PC-3 (cell line): ENCODE measurements around the gene MTHFD1. TPM values are rescaled to one million over a fixed set of nuclear protein-coding genes. Genes with fewer than 3 reads are reported as not detected.

ENCODE experiments used
- ATAC-seq: fragments of 200-7000 bp; cut with Tn5 transposase; 2 replicates; pipeline ENCODE4 v1.9.1; 2020; ENCODE audit warnings: mild to moderate bottlenecking, moderate library complexity
- BruUV-seq: library from RNA; stranded (reverse); fragments of 400-500 nt; replicated peaks from 2 replicates; lab custom pipeline; 2021; lab: Mats Ljungman, UMichigan
- CTCF ChIA-PET: fragments of 300-600 bp; sonication (Branson Sonifier 250); formaldehyde crosslinking; loops from one replicate; lab custom pipeline; 2022; ENCODE audit warnings: antibody characterized with exemption; lab: Charles Lee
- POLR2A ChIA-PET: fragments of 300-600 bp; sonication (Branson Sonifier 250); formaldehyde crosslinking; loops from one replicate; lab custom pipeline; 2022; ENCODE audit warnings: antibody characterized with exemption; ENCODE audit not compliant: unreplicated experiment; lab: Charles Lee
- DNase-seq: peaks from one replicate; pipeline ENCODE4 v3.0.0-alpha.2; 2015
- H2AFZ ChIP-seq: fragments of 300-600 bp; sonication (generic); 2 replicates; pipeline ENCODE4 v1.6.0; 2016; ENCODE audit warnings: antibody characterized with exemption, low read length
- H3F3A ChIP-seq: fragments of 300-600 bp; sonication (generic); one replicate; pipeline ENCODE4 v1.6.0; 2017; ENCODE audit warnings: antibody characterized with exemption, low read length, control low read depth, mild to moderate bottlenecking; ENCODE audit not compliant: unreplicated experiment
- H3K27ac ChIP-seq: fragments of 300-600 bp; sonication (generic); 2 replicates; pipeline ENCODE4 v1.5.1; 2016; ENCODE audit warnings: mild to moderate bottlenecking, low read length
- H3K27me3 ChIP-seq: fragments of 300-600 bp; sonication (generic); 2 replicates; pipeline ENCODE4 v1.6.1; 2016; ENCODE audit warnings: low read length, mixed read lengths
- H3K36me3 ChIP-seq: fragments of 300-600 bp; sonication (generic); 2 replicates; pipeline ENCODE4 v1.6.1; 2016; ENCODE audit warnings: low read depth, mixed run types, low read length, mixed read lengths
- H3K4me1 ChIP-seq: fragments of 300-600 bp; sonication (generic); 2 replicates; pipeline ENCODE4 v1.5.1; 2016; ENCODE audit warnings: low read length; ENCODE audit not compliant: insufficient read depth
- H3K4me2 ChIP-seq: fragments of 300-600 bp; sonication (generic); 2 replicates; pipeline ENCODE4 v1.6.0; 2016; ENCODE audit warnings: low read length
- H3K4me3 ChIP-seq: fragments of 300-600 bp; sonication (generic); 2 replicates; pipeline ENCODE4 v1.5.1; 2016; ENCODE audit warnings: mild to moderate bottlenecking, low read length, mixed read lengths
- H3K79me2 ChIP-seq: fragments of 300-600 bp; sonication (generic); 2 replicates; pipeline ENCODE4 v1.6.1; 2017; ENCODE audit warnings: low read length, mixed read lengths
- H3K9ac ChIP-seq: fragments of 300-600 bp; sonication (generic); 2 replicates; pipeline ENCODE4 v1.6.0; 2016; ENCODE audit warnings: mild to moderate bottlenecking, low read length
- H3K9me2 ChIP-seq: fragments of 300-600 bp; sonication (generic); replicated peaks from 2 replicates; pipeline ENCODE4 v1.6.1; 2016; ENCODE audit warnings: mixed run types, low read length, mixed read lengths
- H3K9me3 ChIP-seq: fragments of 300-600 bp; sonication (generic); 2 replicates; pipeline ENCODE4 v1.6.1; 2016; ENCODE audit warnings: low read length, mixed read lengths
- H4K20me1 ChIP-seq: fragments of 300-600 bp; sonication (generic); 2 replicates; pipeline ENCODE4 v1.6.1; 2016; ENCODE audit warnings: low read length, mixed read lengths
- EZH2 ChIP-seq: fragments of 300-600 bp; sonication (generic); IDR thresholded peaks from one replicate; pipeline ENCODE4 v1.6.1; 2017; ENCODE audit warnings: antibody characterized with exemption, mild to moderate bottlenecking, low read length; ENCODE audit not compliant: unreplicated experiment
- EZH2phosphoT487 ChIP-seq: fragments of 300-600 bp; sonication (generic); IDR thresholded peaks from 2 replicates; pipeline ENCODE4 v1.6.1; 2018; ENCODE audit warnings: mild to moderate bottlenecking, antibody characterized with exemption, low read length, borderline replicate concordance
- intact Hi-C: fragments of 100-400 bp; cut with micrococcal nuclease; formaldehyde crosslinking; loops from 2 replicates; pipeline ENCODE4 v1.9.0; 2023
- total RNA-seq: library from RNA; depleted of rRNA; stranded (reverse); fragments of >200 nt; gene quantifications from 2 replicates; pipeline ENCODE4 v1.2.3, GENCODE V29; 2014
- TF ChIP-seq, protein P1 (sequence below): fragments of 300-600 bp; sonication (generic); conservative IDR thresholded peaks from 2 replicates; pipeline ENCODE4 v1.5.1; 2017; ENCODE audit warnings: antibody characterized with exemption, low read depth, mild to moderate bottlenecking, low read length

Gene MTHFD1
- total RNA-seq, 1 experiment from 2014 or later: 89.3 TPM

DNA sequence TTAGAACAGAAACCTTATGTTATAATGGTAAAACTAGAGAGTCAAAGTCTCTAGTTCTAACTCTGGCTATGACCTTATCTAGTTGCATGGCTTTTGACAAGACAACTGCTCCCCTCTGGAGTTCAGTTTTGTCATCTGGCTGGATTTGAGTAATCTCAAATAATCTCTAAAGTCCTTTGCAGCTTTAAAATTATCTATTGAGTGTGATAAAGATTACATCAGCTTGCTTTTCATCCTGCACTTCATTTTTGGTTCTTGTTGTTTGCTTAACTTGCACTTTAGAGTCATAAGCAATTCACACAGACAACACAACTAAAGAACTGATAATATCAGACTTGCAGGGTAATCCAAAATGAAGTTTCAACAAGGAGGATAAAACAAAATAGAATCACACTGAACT, 79.4 kb downstream of the MTHFD1 start:
- peaks cover 6% of the 10 kb centered on the region; the same call in 1 of the 2 replicates for H3K4me1 ChIP-seq

DNA sequence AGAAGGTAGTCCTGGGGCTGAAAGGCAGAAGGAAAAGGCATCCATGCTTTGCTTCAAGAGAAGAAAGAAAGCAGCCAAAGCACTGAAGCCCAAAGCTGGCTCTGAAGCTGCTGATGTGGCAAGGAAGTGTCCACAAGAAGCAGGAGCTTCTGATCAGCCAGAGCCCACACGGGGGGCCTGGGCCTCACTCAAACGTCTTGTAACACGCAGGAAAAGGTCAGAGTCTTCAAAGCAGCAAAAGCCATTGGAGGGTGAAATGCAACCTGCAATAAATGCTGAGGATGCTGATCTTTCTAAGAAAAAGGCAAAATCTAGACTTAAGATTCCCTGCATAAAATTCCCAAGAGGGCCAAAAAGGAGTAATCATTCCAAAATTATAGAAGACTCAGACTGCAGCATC, 80.3 kb downstream of the MTHFD1 start:
- Histone ChIP-seq H2AFZ (no peak overlapping the region), H3K4me2 (no peak overlapping the region), H3K9me3 (no peaks in the 10 kb centered on the region), H3K27ac (no peak overlapping the region), H3K27me3 (no peaks in the 10 kb centered on the region), H3K36me3 (no peaks in the 10 kb centered on the region), H3K9ac (no peak overlapping the region), H3K79me2 (no peaks in the 10 kb centered on the region), H3K9me2 (no peaks in the 10 kb centered on the region), H3F3A (no peaks in the 10 kb centered on the region), H3K4me1 (peaks cover 6% of the 10 kb centered on the region; the same call in 1 of the 2 replicates), H4K20me1 (no peaks in the 10 kb centered on the region), H3K4me3 (no peak overlapping the region)
- intact Hi-C loops: loop anchor here (5.0 kb wide), 1 partner anchor 81 kb away; the partner anchor contains the start of gene MTHFD1
- TF ChIP-seq, protein P1, sequence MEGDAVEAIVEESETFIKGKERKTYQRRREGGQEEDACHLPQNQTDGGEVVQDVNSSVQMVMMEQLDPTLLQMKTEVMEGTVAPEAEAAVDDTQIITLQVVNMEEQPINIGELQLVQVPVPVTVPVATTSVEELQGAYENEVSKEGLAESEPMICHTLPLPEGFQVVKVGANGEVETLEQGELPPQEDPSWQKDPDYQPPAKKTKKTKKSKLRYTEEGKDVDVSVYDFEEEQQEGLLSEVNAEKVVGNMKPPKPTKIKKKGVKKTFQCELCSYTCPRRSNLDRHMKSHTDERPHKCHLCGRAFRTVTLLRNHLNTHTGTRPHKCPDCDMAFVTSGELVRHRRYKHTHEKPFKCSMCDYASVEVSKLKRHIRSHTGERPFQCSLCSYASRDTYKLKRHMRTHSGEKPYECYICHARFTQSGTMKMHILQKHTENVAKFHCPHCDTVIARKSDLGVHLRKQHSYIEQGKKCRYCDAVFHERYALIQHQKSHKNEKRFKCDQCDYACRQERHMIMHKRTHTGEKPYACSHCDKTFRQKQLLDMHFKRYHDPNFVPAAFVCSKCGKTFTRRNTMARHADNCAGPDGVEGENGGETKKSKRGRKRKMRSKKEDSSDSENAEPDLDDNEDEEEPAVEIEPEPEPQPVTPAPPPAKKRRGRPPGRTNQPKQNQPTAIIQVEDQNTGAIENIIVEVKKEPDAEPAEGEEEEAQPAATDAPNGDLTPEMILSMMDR: no peak
- TF ChIP-seq EZH2 (no peak), EZH2phosphoT487 (no peak)
- BruUV-seq: no TSS peak
- ChIA-PET CTCF (no interaction called here), POLR2A (interaction anchor here (0.5 kb wide), 1 partner anchor 42 kb away, joined by 4 read pairs; no protein-coding TSS in a partner anchor)
- no peak for ATAC-seq
- DNase-seq: no peak

More for the DNA sequence above, 79.4 kb downstream of the MTHFD1 start:
- ATAC-seq (no peak), DNase-seq (no peak)
- Histone ChIP-seq H3K9me3 (no peaks in the 10 kb centered on the region), H3K4me3 (no peak overlapping the region), H3F3A (no peaks in the 10 kb centered on the region), H3K27me3 (no peaks in the 10 kb centered on the region), H4K20me1 (no peaks in the 10 kb centered on the region), H3K36me3 (no peaks in the 10 kb centered on the region), H3K4me2 (no peak overlapping the region), H3K27ac (no peak overlapping the region), H3K9me2 (no peaks in the 10 kb centered on the region), H2AFZ (no peak overlapping the region), H3K79me2 (no peaks in the 10 kb centered on the region), H3K9ac (no peak overlapping the region)
- intact Hi-C loops: loop anchor here (2.0 to 5.0 kb wide), 2 partner anchors 80 to 129 kb away; partner anchors contain the start of gene MTHFD1
- ChIA-PET CTCF (no interaction called here), POLR2A (no interaction called here)
- TF ChIP-seq EZH2phosphoT487 (no peak), EZH2 (no peak)
- TF ChIP-seq, protein P1: no peak
- no TSS peak for BruUV-seq

DNA sequence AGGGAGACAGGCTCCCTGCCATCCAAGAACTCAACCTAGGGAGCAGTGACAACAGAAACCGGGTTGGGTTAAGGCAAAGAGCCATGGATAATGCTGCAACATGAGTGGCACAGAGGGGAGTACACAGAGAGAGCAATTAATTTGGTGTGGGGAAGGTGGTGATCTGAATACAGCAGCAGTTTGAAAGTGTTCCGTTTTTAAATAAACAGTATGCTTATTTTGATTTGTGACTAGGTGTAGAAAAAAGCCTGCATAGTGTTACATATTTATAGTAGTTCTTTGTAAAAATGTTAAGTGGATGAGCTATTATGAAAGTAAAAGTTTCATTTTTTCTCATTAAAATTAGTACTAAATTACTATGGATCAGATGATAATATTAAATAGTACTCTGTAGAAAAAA, 85.9 kb downstream of the MTHFD1 start:
- Histone ChIP-seq H3K9ac (no peak overlapping the region), H3K27ac (no peak overlapping the region), H3K4me2 (no peak overlapping the region), H3K36me3 (no peaks in the 10 kb centered on the region), H3K4me3 (no peak overlapping the region), H3K79me2 (no peaks in the 10 kb centered on the region), H3K27me3 (no peaks in the 10 kb centered on the region), H4K20me1 (no peaks in the 10 kb centered on the region), H3K4me1 (no peaks in the 10 kb centered on the region), H3F3A (no peaks in the 10 kb centered on the region), H2AFZ (no peak overlapping the region), H3K9me2 (no peaks in the 10 kb centered on the region), H3K9me3 (no peaks in the 10 kb centered on the region)
- no peak for DNase-seq
- TF ChIP-seq EZH2: no peak
- TF ChIP-seq, protein P1: no peak
- TF ChIP-seq EZH2phosphoT487: no peak
- no peak for ATAC-seq
- intact Hi-C loops: loop anchor here (10.0 kb wide), 2 partner anchors 459 to 679 kb away; no protein-coding TSS in a partner anchor
- no TSS peak for BruUV-seq
- ChIA-PET CTCF (no interaction called here), POLR2A (no interaction called here)
